ENCODE measurements around the gene CMTR2.

GRCh38 chr16:71244521-71244920 is 44.7 kb downstream of the CMTR2 start:
- no peak for TF ChIP-seq CTCF (IDR thresholded peaks at IDR 0.05)
- no peak for TF ChIP-seq POLR2A (IDR thresholded peaks at IDR 0.05)

Measured in testis (tissue), 2 donors.